Epithelial cell of proximal tubule (primary cell): ENCODE results near the gene SEMA5A. TPM values are rescaled to one million over a fixed set of nuclear protein-coding genes. Genes with fewer than 3 reads are reported as not detected.

Experiments
- DNase-seq: peaks from one replicate; pipeline ENCODE4 v3.0.0-alpha.2; 2011; ENCODE audit warnings: low read depth
- H3K4me3 ChIP-seq: 2 replicates; pipeline ENCODE4 v1.5.1; 2011; ENCODE audit warnings: low read depth, mild to moderate bottlenecking, low read length
- total RNA-seq: library from RNA; depleted of rRNA; stranded (reverse); fragments of >200 nt; gene quantifications from 2 replicates; pipeline ENCODE4 v1.2.3, GENCODE V29; 2015
- TF ChIP-seq, protein P1 (sequence below): conservative IDR thresholded peaks from 2 replicates; pipeline ENCODE4 v1.5.1; 2012; ENCODE audit warnings: low read depth, mild to moderate bottlenecking, low read length

The SEMA5A gene
- total RNA-seq, 1 donor from 2014 or later, result 4.0 TPM

DNA sequence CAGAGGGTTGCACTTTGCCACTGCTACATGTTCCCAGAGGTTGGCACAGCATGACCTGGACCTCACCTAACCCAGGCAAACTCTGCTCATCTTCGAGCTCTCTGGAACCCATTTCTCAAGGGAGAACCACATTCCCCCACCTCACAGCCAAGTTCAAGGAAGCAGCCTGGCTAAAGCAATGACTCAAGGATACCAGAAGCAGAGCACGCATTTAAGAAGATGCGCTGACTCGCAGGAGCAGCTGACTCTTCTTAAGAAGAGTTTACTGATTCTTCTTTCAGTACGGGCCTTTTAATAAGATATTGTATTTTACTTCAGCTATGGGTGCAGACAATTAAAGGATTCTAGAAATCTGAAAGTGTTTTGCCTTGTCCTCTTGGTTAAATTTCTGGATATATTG is 4.1 kb upstream of the SEMA5A start:
- DNase-seq, result no peak
- H3K4me3 ChIP-seq, result no peak overlapping the region

GRCh38 chr5:9547122-9547947 is 1.5 kb upstream of the SEMA5A start:
- DNase-seq, result peak; percentile 30
- peak overlapping the region; percentile 74 for H3K4me3 ChIP-seq
- TF ChIP-seq, protein P1, sequence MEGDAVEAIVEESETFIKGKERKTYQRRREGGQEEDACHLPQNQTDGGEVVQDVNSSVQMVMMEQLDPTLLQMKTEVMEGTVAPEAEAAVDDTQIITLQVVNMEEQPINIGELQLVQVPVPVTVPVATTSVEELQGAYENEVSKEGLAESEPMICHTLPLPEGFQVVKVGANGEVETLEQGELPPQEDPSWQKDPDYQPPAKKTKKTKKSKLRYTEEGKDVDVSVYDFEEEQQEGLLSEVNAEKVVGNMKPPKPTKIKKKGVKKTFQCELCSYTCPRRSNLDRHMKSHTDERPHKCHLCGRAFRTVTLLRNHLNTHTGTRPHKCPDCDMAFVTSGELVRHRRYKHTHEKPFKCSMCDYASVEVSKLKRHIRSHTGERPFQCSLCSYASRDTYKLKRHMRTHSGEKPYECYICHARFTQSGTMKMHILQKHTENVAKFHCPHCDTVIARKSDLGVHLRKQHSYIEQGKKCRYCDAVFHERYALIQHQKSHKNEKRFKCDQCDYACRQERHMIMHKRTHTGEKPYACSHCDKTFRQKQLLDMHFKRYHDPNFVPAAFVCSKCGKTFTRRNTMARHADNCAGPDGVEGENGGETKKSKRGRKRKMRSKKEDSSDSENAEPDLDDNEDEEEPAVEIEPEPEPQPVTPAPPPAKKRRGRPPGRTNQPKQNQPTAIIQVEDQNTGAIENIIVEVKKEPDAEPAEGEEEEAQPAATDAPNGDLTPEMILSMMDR, result no peak

More for the DNA sequence above, 4.1 kb upstream of the SEMA5A start:
- TF ChIP-seq, protein P1, result no peak

DNA sequence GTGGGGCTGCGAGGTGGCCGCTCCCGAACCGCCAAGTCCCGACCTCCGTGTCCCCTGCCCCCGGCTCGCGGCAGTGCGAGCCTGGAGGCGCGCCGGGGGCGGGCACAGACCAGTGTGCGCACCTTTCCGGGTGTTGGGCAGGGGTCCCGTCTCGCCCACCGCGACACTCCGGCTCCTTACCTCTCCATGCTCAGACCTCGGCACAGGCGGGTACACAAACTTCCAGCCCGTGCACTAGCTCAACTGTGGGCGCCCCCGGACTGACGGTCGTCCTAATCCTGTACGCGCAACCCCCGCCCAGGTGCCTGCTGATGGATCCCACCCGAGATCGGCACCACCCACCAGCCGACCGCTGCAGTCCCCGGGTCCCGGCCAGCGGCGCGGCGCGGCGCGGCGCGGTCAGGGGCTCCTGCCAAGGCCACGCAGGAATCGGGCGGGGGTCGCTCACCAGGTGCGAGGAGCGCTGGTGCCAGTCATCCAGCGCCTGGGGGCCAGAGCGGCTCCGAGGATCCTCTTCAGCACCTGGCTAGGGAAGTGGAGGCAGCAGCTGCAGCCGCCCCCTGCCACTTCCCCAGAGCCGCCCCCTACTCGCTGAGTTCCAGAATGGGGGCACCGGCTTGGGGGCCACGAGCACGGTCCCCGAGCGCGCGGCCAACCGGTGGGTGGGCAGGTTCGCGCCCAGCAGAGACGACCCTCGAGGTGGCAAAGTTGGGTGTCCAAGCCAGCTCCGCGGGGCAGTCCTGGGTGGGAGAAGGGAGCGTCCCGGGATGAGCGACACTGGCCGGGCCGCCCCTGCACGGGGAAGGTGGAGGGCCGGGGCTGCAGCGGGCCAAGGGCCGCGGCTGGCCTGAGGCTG is 511 bp downstream of the SEMA5A start:
- peak overlapping the region; percentile 74 for H3K4me3 ChIP-seq
- DNase-seq, result no peak
- TF ChIP-seq, protein P1, result no peak

DNA sequence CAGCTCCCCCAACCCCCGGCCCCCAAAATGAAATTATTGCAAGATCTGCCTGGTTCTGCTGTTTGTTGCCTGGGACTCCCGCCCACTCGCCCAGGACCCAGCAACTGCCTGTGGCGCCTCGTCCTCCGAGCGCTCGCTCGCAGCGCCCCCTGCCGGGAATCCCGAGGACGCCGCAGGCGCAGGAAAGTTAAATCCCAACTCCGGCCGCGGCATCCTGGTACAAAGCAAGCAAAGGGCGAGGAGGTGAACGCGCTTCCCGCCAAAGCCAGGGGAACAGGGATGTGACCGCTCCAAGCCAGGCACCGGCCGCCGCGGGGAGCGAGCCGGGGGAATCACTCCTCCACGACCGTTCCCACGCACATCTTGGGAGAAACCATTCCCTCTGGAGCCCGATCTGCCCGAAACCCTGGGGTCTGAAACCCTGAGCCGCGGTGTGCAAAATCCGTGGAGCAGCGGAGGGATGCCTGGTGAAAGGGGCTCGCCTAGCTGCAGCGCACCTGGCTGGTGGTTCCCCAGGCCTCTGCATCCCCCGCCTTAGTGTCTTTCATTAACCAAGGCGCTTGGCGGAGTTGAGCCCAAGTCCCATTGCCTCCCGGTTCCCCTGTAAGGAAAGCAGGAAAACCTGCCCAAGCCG is 1.3 kb downstream of the SEMA5A start:
- DNase-seq, result no peak
- TF ChIP-seq, protein P1, result peak; percentile 93
- peak overlapping the region; percentile 74 for H3K4me3 ChIP-seq

DNA sequence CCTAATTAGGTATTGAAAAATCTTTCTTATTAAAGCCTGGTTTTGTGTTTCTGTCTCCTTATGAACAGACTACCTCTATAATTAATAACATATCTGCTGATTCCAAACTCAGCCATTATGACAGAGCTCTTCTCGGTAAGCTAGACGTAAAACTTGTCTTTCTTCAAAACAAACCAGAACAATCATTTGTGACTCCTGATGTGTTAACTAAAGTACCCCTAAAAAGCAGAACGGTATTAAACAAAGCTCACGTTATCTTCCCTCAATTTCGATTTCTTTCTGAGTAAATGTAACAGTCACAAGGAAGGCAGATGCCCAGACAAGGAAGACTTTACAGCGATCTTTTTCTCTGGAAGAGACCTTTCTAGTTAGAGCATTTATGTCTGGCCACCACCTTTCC is 1.8 kb downstream of the SEMA5A start:
- H3K4me3 ChIP-seq, result peak overlapping the region; percentile 74
- no peak for DNase-seq
- TF ChIP-seq, protein P1, result no peak

DNA sequence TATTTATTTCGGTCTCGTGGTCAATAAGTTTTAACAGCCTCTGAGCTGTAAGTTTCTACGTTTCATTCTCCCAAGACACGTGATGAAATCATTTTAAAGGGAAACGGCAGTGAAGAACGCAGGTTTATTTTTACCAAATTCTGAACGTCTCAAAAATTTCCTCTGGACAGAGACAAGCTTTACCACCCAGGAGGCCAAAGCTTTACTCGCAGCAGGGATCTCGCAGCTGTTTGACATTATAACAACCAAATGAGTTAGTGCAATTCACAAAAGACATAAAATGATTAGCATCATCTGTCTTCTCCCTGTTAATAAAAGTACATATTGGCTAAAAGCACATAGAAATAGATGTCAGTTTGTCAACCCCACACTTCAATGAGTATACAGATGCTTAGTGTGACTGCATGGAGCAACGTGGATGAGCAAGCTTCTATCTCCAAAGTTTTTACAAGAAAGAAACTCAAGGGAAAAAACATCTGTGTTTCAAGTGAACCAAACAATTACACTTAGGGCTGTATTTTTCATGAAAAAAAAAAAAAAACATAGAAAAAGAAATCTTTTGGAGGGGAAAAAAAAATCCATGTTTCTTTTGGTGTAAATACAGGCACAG is 2.5 kb downstream of the SEMA5A start:
- DNase-seq, result no peak
- H3K4me3 ChIP-seq, result no peak overlapping the region
- TF ChIP-seq, protein P1, result no peak
